Activated T-cell treated with anti-CD3 and anti-CD28 coated beads, Interleukin-2, amount 50 U/mL, for 4 hours (primary cell): ENCODE measurements around the gene PPP1R3A. TPM values are rescaled to one million over a fixed set of nuclear protein-coding genes. Genes with fewer than 3 reads are reported as not detected.

Experiments used
- ATAC-seq, 2 donors: fragments of 200-7000 bp; cut with Tn5 transposase; one replicate each; pipeline ENCODE4 v1.10.0; 2021
- DNase-seq: peaks from one replicate; pipeline ENCODE4 v3.0.0-alpha.2; 2020
- H3K27me3 Mint-ChIP-seq: one replicate; pipeline ENCODE4 v1.8.0; 2021; ENCODE audit warnings: low read depth, mixed read lengths
- H3K36me3 Mint-ChIP-seq: one replicate; pipeline ENCODE4 v1.8.0; 2022; ENCODE audit warnings: mixed read lengths; ENCODE audit not compliant: insufficient read depth
- H3K4me1 Mint-ChIP-seq: one replicate; pipeline ENCODE4 v1.8.0; 2021; ENCODE audit warnings: low read depth, mixed read lengths
- H3K4me3 Mint-ChIP-seq: one replicate; pipeline ENCODE4 v1.8.0; 2021; ENCODE audit warnings: mild to moderate bottlenecking, moderate library complexity, mixed read lengths
- H3K9me3 Mint-ChIP-seq: one replicate; pipeline ENCODE4 v1.8.0; 2021; ENCODE audit warnings: mixed read lengths
- total RNA-seq, 3 donors: library from RNA; stranded (reverse); gene quantifications; one replicate each; pipeline ENCODE4 v1.2.1, GENCODE V29; 2021

PPP1R3A gene
- total RNA-seq, 3 donors from 2014 or later, result not detected

- no peaks in the 10 kb centered on the region for H3K4me1 Mint-ChIP-seq
- H3K9me3 Mint-ChIP-seq, result no peaks in the 10 kb centered on the region
- no peak overlapping the region for H3K4me3 Mint-ChIP-seq
- no peak for ATAC-seq
- no peak for DNase-seq
- no peaks in the 10 kb centered on the region for H3K36me3 Mint-ChIP-seq
- H3K27me3 Mint-ChIP-seq, result no peaks in the 10 kb centered on the region
Measured at GRCh38 chr7:113907617-113908016, 11.2 kb downstream of the PPP1R3A start.

DNA sequence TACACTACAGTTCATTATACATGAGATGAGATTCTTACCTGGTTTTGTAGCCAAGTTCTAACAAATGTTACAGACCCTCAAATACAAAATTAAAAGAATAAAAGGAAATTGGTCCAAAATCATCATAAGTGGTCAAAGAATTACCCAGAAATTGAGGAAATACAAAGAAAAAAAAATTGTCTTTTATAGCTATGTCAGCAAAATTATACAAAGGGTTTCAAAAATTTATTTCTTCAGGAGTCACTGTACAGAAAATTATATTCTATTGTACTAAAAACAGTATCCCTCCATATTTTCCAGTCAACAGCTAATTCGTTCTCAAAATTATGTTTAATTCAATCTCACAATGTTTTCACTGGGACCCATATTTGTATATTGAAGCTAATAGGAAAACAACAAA, 14.3 kb downstream of the PPP1R3A start:
- Mint-ChIP-seq H3K27me3 (no peaks in the 10 kb centered on the region), H3K4me1 (no peaks in the 10 kb centered on the region), H3K36me3 (no peaks in the 10 kb centered on the region), H3K4me3 (no peak overlapping the region), H3K9me3 (no peaks in the 10 kb centered on the region)
- ATAC-seq (no peak), DNase-seq (no peak)

DNA sequence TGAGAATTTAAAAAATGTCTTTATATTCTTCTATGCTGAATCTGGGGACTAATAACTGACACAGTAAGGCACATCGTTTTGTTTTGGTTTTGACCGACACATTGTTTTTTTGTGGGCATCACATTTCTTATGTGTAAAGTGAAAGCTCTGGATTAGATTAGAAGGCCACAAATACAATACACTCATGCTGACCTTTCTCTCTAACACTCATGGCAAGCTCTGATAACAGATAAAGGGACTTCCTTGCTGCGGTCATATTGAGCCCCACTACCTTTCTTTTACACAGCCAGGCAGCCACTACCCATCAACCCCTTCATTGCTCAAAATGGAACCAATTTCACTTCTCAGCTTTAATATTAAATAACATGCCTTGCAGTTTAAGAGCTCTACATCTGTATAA, 26.0 kb downstream of the PPP1R3A start:
- DNase-seq (no peak), ATAC-seq (no peak)
- H3K4me3 Mint-ChIP-seq, result no peak overlapping the region
- H3K9me3 Mint-ChIP-seq, result no peaks in the 10 kb centered on the region
- H3K4me1 Mint-ChIP-seq, result no peaks in the 10 kb centered on the region
- no peaks in the 10 kb centered on the region for H3K36me3 Mint-ChIP-seq
- H3K27me3 Mint-ChIP-seq, result no peaks in the 10 kb centered on the region

GRCh38 chr7:113891828-113892227, 27.0 kb downstream of the PPP1R3A start:
- DNase-seq, result no peak
- Mint-ChIP-seq H3K4me1 (no peaks in the 10 kb centered on the region), H3K27me3 (no peaks in the 10 kb centered on the region), H3K9me3 (no peaks in the 10 kb centered on the region), H3K36me3 (no peaks in the 10 kb centered on the region), H3K4me3 (no peak overlapping the region)
- ATAC-seq, result no peak

GRCh38 chr7:113891031-113891350, 27.8 kb downstream of the PPP1R3A start:
- Mint-ChIP-seq H3K27me3 (no peaks in the 10 kb centered on the region), H3K4me1 (no peaks in the 10 kb centered on the region), H3K9me3 (no peaks in the 10 kb centered on the region), H3K36me3 (no peaks in the 10 kb centered on the region), H3K4me3 (no peak overlapping the region)
- DNase-seq, result no peak
- no peak for ATAC-seq

DNA sequence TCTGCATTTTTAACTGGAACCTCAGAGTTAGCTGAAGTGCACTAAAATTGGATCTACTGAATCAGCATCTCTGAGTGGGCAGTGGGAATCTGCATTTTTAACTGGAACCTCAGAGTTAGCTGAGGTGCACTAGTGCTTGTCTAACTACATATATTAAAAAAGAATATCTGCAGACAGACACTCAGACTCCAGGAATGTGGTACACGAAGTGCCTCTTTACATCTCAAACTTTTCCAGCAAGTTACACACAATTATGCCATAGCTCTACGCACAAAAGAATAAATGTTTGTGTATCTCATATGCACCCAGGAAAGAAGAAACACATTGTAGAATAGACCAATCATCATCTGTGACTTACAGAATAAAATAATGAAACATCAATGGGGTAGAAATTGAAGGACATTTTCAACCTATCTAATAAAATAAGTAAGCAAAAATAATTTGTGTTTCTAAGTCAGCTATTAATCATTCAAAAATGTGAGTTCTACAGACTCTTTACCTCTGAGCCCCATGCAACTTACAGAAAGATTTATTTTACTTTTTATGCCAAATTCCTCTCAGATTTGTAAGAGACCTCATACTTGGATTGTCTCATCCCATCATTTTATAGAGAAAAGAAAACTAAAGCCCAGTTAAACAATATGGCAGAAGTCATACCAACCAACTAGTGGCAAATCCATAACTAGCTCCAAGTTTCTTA, 28.3 kb downstream of the PPP1R3A start:
- no peaks in the 10 kb centered on the region for H3K9me3 Mint-ChIP-seq

GRCh38 chr7:113883096-113883495, 35.7 kb downstream of the PPP1R3A start:
- no peak overlapping the region for H3K4me3 Mint-ChIP-seq
- no peak for ATAC-seq
- H3K9me3 Mint-ChIP-seq, result no peaks in the 10 kb centered on the region
- H3K4me1 Mint-ChIP-seq, result no peaks in the 10 kb centered on the region
- H3K36me3 Mint-ChIP-seq, result no peaks in the 10 kb centered on the region
- DNase-seq, result no peak
- H3K27me3 Mint-ChIP-seq, result no peaks in the 10 kb centered on the region

More for the DNA sequence above, 28.3 kb downstream of the PPP1R3A start:
- no peak overlapping the region for H3K4me3 Mint-ChIP-seq
- H3K27me3 Mint-ChIP-seq, result no peaks in the 10 kb centered on the region
- no peaks in the 10 kb centered on the region for H3K4me1 Mint-ChIP-seq
- H3K36me3 Mint-ChIP-seq, result no peaks in the 10 kb centered on the region
- DNase-seq (no peak), ATAC-seq (no peak)

- Mint-ChIP-seq H3K36me3 (no peaks in the 10 kb centered on the region), H3K27me3 (no peaks in the 10 kb centered on the region), H3K9me3 (no peaks in the 10 kb centered on the region), H3K4me1 (no peaks in the 10 kb centered on the region), H3K4me3 (no peak overlapping the region)
- ATAC-seq (no peak), DNase-seq (no peak)
Measured at GRCh38 chr7:113880559-113880958, 38.2 kb downstream of the PPP1R3A start.

DNA sequence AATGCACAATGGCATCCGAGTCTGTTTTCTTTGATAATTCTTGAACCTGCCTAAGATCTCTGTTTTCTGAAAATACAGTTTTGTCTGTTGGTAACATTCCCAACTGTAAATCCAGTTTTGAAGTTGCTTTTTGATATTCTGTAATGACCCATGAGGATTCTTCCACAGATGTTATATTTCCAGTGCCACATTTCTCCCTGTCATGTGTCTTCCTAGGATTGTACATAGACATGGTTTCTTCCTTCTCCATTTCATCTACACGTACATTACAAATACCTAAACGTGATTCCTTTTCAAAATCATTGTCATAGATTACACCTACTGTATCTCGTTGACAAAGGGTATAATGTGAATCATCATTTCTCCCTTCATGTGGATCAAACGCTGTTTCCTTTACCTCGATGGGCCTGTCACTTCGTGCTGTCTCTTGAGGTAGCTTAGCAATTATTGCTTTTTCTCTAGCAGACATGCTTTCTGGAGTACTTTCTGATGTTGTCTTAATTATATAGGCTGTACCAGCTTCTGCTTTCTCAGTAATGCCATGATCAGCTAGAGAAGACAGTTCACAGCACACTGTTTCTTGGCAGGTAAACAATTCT, 40.3 kb downstream of the PPP1R3A start:
- Mint-ChIP-seq H3K9me3 (no peaks in the 10 kb centered on the region), H3K36me3 (no peaks in the 10 kb centered on the region), H3K27me3 (no peaks in the 10 kb centered on the region), H3K4me1 (no peaks in the 10 kb centered on the region), H3K4me3 (no peak overlapping the region)
- no peak for DNase-seq
- ATAC-seq, result no peak

GRCh38 chr7:113875224-113875623, 43.6 kb downstream of the PPP1R3A start:
- peaks cover 3% of the 10 kb centered on the region for H3K9me3 Mint-ChIP-seq
- no peaks in the 10 kb centered on the region for H3K4me1 Mint-ChIP-seq
- H3K27me3 Mint-ChIP-seq, result no peaks in the 10 kb centered on the region
- H3K4me3 Mint-ChIP-seq, result no peak overlapping the region
- DNase-seq (no peak), ATAC-seq (no peak)
- H3K36me3 Mint-ChIP-seq, result no peaks in the 10 kb centered on the region

DNA sequence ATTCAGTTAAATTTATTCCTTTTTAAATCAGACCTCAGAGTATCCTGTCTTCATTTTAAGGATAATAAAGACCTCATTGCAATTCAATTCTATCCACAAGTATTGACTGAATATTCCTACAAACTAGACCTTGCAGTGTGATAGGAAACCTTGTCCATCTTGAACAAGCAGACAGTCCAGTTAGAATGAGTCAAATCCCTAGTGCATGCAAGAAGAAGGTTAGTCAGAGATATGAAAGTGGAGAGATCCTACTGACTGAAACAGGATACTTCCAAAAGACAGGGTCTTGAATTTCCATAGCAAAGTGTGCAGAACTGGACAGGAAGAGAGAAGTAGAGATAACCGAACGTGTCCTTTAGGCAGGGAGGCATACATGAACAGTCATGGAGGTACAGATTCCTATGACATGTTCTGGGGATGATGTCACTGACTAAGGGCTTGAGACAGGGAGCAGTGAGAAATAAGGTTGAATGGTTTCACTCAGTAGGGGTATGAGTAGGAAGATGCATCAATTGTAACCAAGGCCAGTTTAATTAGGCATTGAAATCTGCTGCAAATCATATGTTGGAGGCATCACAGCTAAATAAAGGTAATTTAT, 45.2 kb downstream of the PPP1R3A start:
- ATAC-seq, result no peak
- Mint-ChIP-seq H3K9me3 (peaks cover 3% of the 10 kb centered on the region), H3K36me3 (no peaks in the 10 kb centered on the region), H3K4me1 (no peaks in the 10 kb centered on the region), H3K27me3 (no peaks in the 10 kb centered on the region), H3K4me3 (no peak overlapping the region)
- DNase-seq, result no peak

- no peak for ATAC-seq
- H3K4me1 Mint-ChIP-seq, result no peaks in the 10 kb centered on the region
- H3K4me3 Mint-ChIP-seq, result no peak overlapping the region
- no peaks in the 10 kb centered on the region for H3K27me3 Mint-ChIP-seq
- peaks cover 3% of the 10 kb centered on the region for H3K9me3 Mint-ChIP-seq
- no peaks in the 10 kb centered on the region for H3K36me3 Mint-ChIP-seq
- no peak for DNase-seq
Measured at GRCh38 chr7:113872981-113873380, 45.8 kb downstream of the PPP1R3A start.

DNA sequence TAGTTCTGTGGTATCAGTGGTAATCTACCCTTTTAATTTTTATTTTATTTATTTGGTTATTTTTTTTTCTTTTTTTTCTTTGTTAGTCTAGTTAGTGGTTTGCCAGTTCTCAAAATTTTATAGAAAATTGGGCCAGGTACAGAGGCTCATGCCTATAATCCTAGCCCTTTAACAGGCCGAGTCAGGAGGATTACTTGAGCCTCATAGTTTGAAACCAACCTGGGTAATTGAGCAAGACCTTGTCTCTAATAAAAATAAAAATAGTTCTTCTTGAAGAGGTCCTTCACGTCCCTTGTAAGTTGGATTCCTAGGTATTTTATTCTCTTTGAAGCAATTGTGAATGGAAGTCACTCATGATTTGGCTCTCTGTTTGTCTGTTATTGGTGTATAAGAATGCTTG, 51.5 kb downstream of the PPP1R3A start:
- ATAC-seq (no peak), DNase-seq (no peak)
- Mint-ChIP-seq H3K4me3 (no peak overlapping the region), H3K4me1 (no peaks in the 10 kb centered on the region), H3K36me3 (no peaks in the 10 kb centered on the region), H3K9me3 (peaks cover 4% of the 10 kb centered on the region), H3K27me3 (no peaks in the 10 kb centered on the region)

DNA sequence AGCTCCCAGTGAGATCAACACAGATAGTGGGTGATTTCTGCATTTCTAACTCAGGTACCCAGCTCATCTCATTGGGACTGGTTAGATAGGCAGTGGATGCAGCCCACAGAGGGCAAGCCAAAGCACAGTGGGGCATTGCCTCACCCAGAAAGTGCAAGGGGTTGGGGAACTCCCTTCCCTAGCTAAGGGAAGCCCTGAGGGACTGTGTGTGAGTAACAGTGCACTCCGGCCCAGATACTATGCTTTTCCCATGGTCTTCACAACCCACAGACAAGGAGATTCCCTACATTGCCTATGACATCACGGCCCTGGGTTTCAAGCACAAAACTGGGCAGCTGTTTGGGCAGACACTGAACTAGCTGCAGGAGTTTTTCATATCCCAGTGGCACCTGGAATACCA, 62.8 kb downstream of the PPP1R3A start:
- no peak for ATAC-seq
- no peak overlapping the region for H3K4me3 Mint-ChIP-seq
- DNase-seq, result no peak
- H3K4me1 Mint-ChIP-seq, result no peaks in the 10 kb centered on the region
- no peaks in the 10 kb centered on the region for H3K36me3 Mint-ChIP-seq
- H3K27me3 Mint-ChIP-seq, result no peaks in the 10 kb centered on the region
- H3K9me3 Mint-ChIP-seq, result peaks cover 13% of the 10 kb centered on the region

DNA sequence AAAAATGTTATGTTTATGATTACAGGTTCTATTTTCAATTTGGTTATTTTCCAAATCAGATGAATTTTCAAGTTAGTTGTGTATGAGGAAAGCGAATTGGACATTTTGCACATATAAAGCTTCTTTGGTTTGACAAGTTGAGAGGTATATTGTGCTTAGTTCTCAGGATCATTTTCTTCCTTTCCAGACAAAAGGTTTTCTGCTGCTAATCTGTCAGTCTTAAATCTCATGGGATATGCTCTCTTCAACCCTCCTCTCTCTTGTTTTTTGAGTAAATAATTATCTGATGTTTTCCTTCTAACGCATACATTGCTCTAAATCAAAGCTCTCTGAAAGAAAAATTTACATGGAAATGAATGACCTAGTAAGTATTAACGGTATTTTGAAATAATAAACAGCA, 77.9 kb downstream of the PPP1R3A start:
- DNase-seq (no peak), ATAC-seq (no peak)
- H3K4me3 Mint-ChIP-seq, result no peak overlapping the region
- H3K27me3 Mint-ChIP-seq, result no peaks in the 10 kb centered on the region
- H3K9me3 Mint-ChIP-seq, result peaks cover 10% of the 10 kb centered on the region
- H3K4me1 Mint-ChIP-seq, result no peaks in the 10 kb centered on the region
- no peaks in the 10 kb centered on the region for H3K36me3 Mint-ChIP-seq
